ENCODE results near the gene KRT24.
"Not testable (repeated sequence)": the region's sequence is repeated elsewhere in the genome, so short reads cannot be mapped to it uniquely, and the experiment has no call there.

The KRT24 gene

DNA sequence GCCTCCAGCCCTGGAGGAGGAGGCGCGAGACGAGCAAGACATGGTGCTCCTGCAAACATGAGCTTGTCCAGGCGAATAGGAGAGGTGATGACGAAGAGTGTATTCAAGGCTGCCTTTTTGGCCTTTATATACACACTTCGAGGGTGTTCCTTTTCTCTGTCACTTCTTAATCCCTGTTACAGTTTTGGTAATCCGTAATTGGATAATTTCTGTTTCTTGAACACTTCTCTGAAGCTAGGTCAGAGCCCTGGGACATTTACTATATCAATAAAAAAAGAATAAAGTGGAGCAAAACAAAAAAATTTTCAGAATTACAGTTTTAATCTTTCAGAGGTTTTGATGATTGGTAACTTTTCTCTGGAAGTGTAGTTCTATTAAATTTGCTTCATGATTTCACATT, at the start of gene KRT24:
Gene KRT24 (minus strand): TSS at position 101 of the 400 bp plus-strand sequence. CDS start 59 bp downstream, at position 42.
- DNase-seq: no peak

DNA sequence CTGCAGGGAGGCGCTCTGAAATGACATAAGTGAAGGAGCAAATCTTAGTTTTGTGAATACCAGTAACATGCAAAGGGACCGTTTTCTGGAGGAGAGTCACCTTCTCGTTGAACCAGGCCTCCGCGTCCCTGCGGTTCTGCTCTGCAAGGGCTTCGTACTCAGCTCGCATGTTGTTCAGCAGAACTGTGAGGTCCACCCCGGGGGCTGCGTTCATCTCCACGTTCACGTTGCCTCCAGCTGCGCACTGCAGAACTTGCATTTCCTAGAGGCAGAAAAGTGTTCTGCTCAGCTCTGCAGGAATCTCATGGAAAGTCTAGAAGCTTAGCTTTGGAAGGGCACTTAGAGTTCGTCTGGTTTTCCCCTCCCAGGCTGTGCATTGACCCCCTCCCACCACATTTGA, 47.5 kb upstream of the KRT24 start:
- no peak for DNase-seq

DNA sequence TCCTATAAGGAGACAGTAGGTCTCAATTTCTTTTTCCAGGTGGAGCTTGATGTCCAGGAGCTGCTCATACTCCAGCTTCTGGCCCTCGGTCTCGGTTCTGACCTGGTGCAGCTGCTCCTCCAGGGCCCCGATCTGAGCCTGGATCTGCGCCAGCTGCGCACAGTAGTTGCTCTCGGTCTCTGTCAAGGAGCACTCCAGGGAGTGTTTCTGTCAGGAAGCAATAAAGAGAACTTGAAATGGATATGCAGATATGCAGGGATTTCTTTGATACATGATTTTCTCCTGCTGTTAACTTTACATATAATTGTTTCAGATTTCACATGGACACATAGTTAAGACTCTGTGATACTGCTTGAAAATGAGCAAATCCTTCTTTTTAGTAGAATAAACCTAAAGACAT, 46.8 kb upstream of the KRT24 start:
- no peak for DNase-seq

DNA sequence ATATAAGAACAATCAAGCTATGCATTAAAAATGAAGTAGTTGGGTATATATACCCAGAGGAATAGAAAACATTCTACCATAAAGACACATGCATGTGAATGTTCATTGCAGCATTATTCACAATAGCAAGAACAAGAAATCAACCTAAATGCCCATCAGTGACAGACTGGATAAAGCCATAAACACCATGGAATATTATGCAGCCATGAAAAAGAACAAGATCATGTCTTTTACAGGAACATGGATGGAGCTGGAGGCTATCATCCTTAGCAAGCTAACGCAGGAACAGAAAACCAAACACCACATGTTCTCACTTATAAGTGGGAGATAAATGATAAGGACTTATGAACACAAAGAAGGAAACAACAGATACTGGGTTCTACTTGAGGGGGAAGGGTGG, 45.1 kb upstream of the KRT24 start:
- not testable (repeated sequence) for DNase-seq

DNA sequence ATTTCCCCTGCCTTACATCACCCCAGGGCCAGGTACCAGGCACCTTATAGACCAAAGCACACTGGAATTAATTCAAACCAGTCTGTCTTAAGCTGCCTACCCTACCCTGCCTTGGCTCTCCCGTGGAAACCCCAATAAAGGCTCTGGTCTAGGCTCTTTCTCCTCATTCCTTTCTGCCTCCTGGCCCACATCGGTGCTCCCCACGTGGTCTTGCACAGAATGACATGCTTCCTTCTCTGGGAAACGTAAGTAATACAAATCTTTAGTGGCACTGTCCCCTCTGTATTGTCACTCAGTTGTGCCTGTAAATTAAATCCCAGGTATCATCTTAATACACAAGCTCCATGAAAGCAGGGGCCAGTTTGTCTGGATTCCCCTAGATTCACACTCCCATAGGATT, 35.0 kb upstream of the KRT24 start:
- DNase-seq: no peak

DNA sequence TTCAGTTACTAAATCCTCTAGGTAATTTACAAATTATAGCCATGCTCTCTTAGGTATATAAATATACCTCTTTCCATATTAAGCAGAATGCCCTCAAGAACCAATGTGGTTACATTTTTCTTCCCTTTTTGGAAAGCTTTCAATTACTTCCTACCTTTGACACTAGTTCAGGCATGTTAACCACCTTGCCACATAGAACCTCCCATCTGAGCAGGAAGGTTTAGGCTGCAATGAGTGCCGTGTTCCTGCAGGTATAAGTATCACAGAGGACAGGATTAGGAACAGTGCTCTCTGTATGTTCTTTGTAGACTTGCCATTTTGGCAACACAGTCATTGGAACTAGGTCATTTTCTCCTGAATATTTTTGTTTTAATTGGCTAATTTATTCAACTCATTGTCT, 31.5 kb upstream of the KRT24 start:
- no peak for DNase-seq

DNA sequence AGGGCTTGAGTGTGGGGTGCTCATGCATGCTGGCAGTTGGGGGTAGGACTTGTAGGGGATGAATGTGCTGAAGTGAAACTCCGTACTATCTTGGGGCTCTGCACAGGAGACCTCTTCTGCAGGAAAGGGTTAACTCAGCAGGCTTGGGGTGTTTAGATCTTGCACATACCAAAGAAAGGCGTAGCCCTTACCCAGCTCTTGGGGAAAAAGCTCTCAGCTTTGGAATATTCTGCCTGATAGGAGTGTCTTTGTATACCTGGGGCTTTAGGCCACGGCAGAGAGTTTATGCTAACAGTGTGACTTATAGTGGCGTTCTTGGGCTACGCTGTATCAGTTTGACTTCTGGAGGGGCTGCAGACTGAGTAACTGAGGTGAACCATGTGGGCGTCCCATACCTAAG, 30.5 kb upstream of the KRT24 start:
- no peak for DNase-seq

DNA sequence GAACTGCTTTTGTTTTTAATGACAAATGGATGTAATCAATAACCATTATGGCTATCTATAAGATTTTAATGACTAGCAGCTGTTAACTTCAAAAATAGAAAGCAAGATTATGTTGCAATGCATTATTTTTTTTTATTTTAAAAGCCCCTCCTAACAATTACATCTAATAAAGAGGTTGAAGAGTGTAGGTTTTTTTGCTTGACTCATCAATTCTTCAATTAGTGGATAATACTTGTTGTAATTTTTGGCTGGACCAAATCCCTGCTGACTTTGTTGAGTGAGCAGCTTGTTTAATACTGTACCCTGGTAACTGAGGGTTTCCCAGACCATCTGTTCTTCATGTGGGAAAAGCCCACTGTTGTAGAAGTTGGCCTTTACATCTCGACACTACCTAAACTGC, 27.4 kb upstream of the KRT24 start:
- DNase-seq: no peak

DNA sequence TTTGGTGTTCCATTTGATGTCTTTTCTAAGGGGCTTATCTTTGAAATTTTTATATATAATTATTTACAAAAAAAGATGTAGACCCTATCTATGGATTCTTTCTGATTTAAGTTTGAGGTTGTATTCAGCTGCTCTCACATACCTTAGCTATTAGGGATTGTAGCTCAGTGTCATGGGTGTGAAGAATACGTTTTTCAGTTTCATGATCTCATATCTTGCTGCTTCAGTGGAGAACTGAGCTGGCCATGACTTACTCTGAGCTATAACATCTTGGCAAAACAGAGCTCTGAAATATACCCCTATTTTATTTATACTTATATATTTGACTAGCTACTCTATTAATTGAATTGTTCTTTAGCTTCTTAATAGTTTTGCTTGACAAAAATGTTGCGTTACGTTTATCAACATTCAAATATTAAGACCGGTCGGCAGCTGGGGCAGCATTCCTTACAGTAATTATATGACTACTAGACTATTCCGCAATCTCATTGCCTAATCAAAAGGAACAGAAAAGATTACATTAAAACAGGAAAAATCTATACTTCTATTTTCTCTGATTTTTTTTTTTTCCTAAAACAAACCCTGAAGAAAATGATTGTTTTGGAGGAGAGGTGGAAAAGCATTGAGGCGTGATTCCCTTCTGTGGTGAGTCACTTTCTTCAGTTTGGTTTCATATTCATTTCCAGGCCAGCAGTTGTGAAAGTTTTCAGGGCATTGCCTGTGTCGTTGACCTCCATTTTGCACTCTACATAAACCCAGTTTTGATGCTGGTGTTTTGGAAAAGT, 24.1 kb upstream of the KRT24 start:
- DNase-seq: no peak

DNA sequence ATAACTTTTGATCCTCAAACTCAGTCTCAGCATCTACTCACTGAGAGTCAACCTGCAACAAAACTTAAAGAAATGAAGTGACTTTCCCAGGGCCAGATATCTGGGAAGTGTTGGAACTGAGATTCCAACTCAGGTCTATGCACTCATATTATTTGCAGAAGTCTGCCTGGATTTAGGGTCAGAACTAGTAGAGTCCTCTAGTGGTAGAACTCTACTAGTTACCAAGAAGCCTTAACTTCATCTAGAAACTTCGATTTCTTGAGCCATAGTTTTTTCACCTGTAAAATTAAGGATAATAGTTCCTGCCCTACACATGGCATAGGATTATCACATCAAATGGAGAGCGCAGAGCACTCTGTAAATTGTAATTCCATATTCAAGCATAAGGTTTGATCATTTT, 23.4 kb upstream of the KRT24 start:
- DNase-seq: no peak

DNA sequence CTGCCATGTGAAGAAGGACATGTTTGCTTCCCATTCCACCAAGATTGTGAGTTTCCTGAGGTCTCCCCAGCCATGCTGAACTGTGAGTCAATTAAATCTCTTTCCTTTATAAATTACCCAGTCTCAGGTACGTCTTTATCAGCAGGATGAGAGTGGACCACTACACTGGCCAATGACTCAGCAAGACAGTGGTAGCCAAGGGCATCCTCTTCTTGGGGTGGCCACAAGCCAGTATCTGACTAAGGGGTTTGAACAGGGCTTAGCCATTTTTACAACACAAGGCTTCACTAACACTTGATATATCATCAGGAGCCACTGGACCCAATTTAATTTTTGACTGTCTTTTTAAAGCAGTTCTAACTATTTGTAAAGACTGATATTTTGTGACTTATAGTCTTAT, 21.1 kb upstream of the KRT24 start:
- no peak for DNase-seq

DNA sequence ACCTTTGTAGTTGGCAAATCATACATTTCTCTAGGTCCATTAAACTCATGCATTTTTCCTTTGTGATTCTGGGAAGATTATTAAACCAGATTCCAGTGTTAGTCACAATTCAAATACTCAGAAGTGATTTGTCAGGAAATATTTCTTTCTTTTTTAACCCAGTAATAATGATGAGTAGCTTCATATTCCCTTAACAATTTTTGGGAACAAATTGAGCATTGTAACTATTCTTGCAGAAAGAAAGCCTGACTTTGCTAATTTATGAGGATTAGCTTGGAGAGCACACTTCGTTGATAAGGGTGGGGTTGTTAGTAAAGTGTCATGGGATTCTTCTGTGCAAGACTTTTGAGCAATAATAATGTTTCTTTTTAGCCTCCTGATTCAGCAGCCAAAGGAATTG, 18.7 kb upstream of the KRT24 start:
- DNase-seq: no peak

DNA sequence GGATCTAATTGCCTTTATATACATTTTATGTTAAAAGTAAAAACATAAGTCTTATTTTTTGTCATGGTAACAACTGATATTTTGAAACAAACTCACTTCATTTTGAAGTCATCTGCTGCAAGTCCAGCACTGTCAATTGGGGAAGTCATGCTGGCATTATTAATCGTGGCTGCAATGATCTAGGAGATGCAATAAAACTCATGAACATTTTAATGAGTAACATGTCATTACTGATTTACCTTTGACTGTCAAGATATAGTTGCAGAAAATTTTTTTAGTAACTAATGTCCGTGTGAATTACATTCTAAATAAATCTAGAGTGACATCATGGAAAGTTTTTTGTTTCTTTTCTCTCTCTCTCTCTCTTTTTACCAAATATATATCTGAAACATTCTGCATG, 17.3 kb upstream of the KRT24 start:
- DNase-seq: no peak

DNA sequence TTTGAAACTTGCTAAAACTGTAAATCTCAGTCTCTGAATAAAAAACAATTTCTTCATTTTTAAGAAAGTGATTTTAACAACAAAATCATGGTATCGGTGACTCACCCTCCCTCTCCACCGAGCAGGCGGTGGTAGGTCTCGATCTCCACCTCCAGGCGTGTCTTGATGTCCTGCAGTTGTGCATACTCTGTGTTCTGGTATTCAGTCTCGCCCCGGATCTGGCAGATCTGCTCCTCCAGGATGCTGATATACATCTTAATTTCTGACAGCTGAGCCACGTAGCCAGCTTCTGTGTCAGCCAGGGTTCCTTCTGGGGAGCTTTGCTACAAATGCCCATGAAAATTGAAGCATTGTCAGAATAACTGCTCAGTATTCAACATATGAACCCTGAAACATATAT, 15.4 kb upstream of the KRT24 start:
- DNase-seq: no peak

DNA sequence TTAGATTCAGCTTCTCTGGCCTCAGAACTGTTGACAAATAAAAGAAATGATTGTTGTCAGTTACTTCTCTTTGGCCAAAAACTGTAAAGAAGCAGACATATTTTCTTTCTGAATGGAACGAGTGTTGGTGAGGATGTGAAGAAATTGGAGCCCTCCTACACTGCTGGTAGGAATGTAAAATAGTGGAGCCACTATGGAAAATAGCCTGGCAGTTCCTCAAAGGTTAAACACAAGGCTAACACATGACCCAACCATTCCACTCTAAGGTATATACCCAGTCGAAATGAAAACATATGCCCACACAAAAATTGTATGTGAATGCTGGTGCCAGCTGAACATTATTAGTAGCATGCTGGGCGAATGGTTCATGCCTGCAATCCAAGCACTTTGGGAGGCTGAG, 14.2 kb upstream of the KRT24 start:
- no peak for DNase-seq

DNA sequence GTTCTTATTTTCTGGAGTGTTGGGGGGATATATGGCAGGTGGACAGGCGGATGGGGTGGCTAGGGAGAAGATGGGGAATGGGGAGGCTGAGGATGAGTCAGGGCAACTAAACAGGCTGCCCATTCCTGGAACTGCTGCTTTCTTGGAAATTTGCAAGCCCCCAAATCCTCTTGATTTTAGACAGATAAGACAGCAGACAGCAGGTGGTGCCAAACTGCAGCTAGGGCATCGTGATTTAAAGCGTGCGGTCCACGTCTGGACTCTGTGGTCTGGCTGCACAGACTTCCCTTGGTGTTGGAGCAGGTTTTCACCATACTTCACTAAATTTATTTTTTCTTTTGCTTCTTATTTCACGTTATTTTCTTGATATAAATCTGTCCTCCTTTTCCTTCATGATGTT, 10.9 kb upstream of the KRT24 start:
- no peak for DNase-seq

DNA sequence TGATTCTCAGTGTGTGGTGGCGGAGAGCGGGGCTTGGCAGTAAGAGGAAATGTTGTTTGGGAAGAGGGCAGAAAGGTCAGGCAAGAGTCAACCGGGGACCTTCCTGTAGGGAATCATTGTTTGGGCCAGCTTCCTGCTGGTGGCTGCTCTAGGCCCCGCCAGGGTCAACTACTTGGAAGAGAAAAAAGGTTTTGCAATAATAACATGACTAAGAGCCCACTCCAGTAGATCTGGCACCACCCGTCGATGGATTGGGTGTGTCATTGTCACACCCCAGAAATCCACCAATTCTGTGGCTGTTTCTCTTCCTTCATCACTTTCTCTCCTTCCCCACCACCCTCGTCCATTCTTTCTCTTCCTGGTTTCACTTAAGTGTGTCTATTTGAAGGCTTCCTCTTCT, 4.2 kb upstream of the KRT24 start:
- no peak for DNase-seq

DNA sequence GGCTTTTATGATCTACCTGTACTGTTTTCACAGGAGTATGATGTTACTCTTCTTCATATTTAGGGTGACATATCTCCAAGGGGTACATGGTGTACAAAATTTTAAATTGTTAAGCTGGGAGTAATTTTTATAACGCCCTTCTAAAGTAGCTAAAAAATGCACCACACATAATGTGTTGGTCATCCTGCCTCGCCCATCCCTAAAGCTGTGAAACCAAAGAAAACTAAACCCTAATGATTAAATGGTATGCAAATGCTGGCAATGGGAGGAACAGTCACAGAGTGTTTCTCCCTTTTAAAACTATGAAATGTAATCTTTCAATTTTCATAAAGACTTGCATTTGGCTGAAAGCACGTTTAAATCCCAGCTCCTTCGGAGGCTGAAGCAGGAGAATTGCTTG, 2.0 kb upstream of the KRT24 start:
- DNase-seq: no peak

DNA sequence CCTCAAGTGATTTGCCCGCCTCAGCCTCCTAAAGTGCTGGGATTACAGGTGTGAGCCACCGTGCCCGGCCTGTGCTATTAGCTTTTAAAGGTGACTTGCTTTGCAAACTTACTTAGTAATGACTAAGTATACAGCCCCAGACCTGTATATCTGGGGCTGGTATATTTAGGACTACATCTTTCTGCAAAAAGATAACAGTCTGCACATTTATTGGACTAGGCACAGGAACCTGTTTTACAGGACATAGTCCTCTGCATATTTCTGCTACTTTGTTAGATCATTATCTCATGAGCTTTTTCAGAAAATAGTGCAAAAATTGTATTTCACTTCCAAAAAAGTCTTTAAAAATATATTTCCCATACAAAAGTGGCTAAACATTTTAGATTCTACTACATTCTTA, 1.3 kb downstream of the KRT24 start:
- DNase-seq: no peak

DNA sequence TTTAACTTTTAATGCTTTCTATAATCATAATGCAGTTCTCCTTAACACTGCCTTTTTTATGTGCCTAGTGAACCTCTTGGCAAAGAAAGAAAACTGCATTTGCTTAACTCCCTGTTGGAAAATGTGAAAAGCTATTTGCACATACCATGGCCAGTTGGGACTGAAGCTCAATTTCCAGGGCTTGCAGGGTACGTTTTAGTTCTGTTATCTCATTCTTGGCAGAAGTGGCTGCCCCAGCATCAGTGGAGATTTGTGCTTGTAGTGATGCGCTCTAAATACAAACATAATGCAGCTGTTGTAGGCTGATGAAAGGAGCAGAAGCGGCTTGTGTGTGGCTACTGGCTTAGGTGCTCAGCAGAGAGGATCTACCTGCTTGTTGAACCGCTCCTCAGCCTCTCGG, 3.7 kb downstream of the KRT24 start:
- peak; percentile 54 for DNase-seq

DNA sequence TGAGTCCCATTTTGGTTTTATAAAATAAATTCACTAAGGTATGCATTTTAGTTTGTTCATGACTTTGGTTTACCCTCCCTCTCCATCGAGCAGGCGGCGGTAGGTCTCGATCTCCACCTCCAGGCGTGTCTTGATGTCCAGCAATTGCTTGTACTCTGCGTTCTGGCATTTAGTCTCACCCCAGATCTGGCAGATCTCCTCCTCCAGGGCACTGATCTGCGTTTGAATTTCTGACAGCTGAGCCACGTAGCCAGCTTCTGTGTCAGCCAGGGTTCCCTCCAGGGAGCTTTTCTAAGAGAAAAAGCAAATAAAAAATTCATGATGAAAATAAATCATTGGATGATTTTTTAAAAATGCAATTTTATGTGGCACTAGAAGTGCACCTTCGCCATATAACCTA, 4.2 kb downstream of the KRT24 start:
- no peak for DNase-seq

DNA sequence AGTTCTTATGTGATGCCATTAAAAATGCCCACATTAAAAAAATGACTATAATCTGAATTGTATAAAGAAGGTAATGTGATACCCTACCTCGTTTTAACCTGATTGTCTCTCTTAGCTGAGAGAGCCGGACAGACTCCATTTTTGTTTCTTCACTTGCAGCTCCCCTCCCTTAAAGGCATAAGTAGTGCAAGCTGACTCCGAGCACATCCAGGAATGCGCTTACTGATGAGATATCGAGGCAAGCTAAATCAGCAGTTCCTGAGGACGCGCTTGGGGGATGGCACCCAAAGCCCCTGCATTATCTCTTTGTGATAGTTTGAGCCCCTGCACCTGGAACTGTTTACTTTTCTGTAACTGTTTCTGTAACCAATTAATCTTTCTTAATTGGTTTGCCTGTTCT, 6.3 kb downstream of the KRT24 start:
- DNase-seq: no peak

DNA sequence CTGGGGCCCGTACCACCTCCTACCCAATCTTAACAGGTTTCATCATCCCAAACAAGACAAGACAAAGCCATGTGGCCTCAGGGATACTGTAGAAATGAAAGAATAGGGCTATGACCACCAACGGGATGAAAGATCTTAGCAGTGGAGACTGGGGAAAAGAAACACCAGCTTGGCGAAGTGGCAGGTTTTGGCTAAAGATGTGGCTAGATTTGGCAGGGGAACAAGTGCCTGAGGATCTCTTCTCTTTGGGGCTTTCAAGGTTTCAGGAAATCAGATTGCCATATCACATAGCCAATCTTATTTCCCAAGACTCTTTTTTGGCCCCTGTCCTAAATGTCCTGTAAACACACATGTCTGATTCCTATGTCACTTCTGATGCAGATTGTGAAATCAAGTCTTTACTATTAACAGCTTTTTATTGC, 6.9 kb downstream of the KRT24 start:
- DNase-seq: no peak

DNA sequence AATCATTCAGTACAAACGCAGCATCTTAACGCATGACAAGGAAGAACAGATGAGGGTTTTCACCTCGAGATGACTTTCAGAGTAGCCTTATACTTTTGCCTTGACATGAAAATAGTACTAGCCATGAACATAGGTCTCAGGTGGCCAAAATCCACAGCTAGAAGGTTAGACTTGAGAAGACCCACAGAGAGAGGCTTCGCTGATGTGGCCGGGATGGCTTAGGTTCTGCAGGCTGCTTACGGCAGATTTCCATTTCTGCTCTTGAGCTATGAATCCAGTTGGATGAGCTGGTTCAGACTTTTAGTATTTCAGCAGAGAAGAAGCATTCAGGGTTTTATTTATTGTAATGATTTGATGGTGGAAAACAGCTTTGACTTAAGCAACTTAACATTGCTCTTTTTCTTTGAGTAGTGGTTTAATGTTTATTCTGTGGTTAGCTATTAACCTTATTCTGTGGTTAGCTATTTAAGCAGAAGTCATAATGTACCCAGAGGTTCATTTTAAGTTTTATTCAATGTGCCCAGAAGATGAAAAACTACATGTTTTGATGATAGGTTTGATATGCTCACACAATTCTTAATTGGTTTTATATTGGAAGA, 7.6 kb downstream of the KRT24 start:
- no peak for DNase-seq

DNA sequence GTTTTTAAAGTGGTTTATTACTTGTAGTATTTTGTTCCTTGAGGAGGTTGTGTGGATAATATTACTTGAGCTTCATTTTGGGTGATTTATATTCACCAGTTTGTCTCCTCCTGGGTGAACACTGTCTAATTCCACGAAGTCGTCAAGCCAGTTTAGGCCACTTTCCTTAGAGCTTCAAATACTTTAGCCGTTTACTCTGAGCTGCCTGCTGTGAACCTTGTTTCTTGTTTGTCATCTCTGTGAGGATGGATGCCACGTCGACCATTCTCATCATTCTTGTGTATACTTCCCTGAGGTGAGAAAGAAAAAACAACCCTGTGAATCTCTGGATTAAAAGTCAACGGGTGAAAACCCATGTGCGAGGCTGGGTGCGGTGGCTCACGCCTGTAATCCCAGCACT, 9.0 kb downstream of the KRT24 start:
- no peak for DNase-seq

All from NCI-H510A treated with DMSO at 0.1 percent for 48 hours (cell line).